Epithelial cell of prostate (primary cell): Measurements from ENCODE around the gene C4B.
"Not testable (repeated sequence)": the region's sequence is repeated elsewhere in the genome, so short reads cannot be mapped to it uniquely, and the experiment has no call there.

Experiments used
- DNase-seq: peaks from one replicate; pipeline ENCODE4 v3.0.0-alpha.2; 2011; ENCODE audit warnings: low read depth, low spot score
- H3K27ac ChIP-seq: fragments of 450-650 bp; 2 replicates; pipeline ENCODE4 v1.5.1; 2017; ENCODE audit warnings: mild to moderate bottlenecking

C4B gene

DNA sequence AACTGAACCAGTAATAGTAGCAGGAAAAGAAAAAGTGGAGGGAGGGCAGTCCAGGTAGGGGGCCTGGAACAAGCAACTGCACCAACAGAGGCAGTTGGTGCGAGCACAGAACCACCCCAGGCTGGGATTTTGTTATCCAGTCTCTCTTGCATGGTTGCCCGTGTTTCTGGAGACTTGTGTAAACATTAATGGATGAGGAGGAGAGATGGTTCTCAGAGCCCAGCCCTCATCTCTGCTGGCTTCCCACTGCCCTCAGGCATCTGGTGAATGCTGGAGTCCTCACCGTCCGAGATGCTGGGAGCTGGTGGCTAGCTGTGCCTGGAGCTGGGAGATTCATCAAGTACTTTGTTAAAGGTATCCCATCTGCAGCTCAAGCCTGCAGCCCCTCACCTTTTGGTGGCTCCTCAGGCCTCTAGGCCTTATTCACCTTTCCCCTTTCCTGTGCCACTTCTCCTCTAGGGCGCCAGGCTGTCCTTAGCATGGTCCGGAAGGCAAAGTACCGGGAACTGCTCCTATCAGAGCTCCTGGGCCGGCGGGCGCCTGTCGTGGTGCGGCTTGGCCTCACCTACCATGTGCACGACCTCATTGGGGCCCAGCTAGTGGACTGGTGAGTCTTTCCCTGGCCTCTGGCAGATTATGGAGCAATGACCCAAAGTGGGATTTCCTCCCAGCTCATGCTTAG is 34.3 kb upstream of the C4B start:
- DNase-seq: not testable (repeated sequence)

DNA sequence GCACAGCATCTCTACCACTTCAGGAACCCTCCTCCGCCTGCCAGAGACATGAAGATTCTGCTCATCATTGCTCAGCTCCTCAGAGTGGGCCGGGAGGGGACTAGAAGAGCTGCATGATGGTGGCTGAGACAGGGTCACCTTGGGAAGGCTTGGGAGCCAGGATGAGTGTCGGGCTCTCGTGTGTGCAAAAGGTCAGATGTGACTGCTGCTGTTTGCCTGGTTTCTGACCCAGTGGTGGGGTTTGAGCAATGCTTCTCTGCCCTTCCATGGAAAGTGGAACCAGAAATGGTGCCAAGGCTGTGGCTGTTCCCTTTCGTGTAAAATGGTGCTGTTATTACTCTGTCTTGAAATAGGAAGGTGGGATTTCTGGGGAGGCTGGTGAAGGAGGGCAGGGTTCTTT is 33.6 kb upstream of the C4B start:
- DNase-seq: not testable (repeated sequence)

More for the DNA sequence above, 34.3 kb upstream of the C4B start:
- not testable (repeated sequence) for H3K27ac ChIP-seq

DNA sequence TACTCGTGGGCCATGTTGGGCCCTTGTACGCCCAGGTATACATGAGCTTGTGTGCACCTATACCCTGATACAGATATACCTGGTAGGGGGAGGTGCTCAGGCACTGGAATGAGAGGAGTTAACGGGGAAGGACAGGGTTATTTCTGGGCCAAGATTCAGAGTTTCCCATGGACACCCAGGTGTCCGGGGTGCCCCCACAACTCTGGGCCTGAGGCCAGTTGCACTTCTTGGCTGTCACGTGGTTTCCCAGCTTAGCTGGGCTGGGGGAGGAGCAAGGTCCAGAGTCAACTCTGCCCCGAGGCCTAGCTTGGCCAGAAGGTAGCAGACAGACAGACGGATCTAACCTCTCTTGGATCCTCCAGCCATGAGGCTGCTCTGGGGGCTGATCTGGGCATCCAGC is 32.9 kb upstream of the C4B start, which contains the start of gene C4A:
Gene C4A (plus strand): TSS at position 314 of the 400 bp plus-strand sequence. CDS start 51 bp downstream, at position 365.
- DNase-seq, H3K27ac ChIP-seq: not testable (repeated sequence)

More for the DNA sequence above, 33.6 kb upstream of the C4B start:
- not testable (repeated sequence) for H3K27ac ChIP-seq

DNA sequence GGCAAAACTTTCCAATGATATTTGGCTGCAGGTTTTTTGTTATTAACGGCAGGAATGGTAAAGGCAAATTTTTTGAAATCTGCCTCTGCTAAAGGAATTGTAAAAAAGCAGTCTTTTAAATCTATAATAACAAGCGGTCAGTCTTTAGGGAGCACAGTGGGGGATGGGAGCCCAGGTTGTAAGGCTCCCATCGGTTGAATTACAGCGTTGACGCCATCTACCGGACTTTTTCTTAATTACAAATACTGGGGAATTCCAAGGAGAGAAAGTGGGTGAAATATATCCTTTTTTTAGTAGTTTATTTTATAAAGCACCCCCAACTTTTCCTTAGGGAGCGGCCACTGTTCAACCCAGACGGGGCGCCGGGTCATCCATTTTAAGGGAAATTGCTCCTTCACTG is 25.2 kb upstream of the C4B start:
- not testable (repeated sequence) for DNase-seq

DNA sequence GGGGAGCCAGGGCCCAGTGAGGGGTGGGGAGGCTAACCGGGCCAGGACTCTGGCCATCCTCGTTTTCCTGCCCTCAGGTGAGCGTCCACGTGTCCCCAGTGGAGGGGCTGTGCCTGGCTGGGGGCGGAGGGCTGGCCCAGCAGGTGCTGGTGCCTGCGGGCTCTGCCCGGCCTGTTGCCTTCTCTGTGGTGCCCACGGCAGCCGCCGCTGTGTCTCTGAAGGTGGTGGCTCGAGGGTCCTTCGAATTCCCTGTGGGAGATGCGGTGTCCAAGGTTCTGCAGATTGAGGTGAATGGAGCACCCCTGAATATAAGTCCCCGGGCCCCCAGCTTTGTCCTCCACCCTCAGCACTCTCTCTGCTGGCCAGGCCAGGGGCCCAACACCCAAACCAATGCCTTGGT is 20.2 kb upstream of the C4B start:
- DNase-seq, H3K27ac ChIP-seq: not testable (repeated sequence)

More for the DNA sequence above, 25.2 kb upstream of the C4B start:
- not testable (repeated sequence) for H3K27ac ChIP-seq

DNA sequence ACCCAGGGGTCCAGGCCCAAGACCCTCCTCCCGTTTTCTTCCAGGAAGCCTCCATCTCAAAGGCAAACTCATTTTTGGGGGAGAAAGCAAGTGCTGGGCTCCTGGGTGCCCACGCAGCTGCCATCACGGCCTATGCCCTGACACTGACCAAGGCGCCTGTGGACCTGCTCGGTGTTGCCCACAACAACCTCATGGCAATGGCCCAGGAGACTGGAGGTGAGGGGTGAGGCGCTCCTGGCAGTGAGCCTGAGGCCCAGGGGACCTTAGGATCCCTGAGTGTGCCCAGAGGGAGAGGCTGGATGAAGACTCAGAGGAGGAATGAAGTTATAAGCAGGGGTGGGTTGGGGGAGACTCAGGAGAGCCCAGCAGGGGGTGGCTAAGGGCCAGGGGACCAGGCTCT is 18.2 kb upstream of the C4B start:
- H3K27ac ChIP-seq, DNase-seq: not testable (repeated sequence)

DNA sequence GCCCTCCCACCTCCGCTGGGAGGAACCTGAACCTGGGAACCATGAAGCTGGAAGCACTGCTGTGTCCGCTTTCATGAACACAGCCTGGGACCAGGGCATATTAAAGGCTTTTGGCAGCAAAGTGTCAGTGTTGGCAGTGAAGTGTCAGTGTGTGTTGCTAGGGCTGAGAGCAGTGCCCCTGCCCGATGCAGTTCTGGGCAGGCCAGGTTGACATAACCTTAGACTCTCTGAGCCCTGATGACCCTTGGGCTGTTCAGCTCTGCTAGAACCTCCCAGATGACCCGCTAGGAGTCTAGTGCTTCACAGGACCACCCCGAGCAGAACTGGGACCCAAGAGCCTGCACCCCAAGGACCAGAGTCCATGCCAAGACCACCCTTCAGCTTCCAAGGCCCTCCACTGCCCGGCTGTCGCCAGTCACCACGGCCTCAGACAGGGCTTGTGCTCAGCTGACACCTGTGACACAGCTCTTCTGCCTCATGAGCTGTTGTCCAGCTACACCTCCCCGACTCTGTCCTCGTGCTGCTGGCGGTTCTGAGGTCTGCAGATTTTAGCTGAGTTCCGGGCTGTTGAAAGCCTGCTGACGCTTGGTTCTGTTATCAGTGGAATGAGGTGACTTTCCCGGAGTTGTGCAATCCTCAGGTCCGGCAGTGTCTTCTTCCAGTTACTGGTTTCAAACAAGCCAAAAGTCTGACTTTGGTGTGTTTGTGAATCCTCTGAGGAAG is 11.9 kb upstream of the C4B start:
- not testable (repeated sequence) for DNase-seq, H3K27ac ChIP-seq

DNA sequence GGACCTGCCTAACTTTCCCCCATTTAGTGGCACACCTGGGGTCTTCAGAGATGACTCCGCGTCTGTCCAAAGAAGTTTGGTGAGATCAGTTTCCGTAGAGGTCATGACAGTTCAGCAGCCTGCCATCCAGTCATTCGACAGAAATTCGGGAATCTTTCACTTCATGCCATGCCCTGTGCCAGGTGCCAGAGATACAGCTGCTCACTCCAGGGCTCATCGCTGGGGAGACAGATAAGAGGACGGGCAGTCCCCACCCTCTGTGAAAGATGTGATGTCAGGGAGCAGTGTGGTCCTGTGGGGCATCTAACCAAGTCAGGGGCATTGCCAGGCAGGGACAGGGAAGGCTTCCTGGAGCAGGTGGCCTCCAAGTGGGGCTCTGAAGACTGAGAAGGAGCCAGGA is 11.3 kb upstream of the C4B start:
- not testable (repeated sequence) for H3K27ac ChIP-seq

DNA sequence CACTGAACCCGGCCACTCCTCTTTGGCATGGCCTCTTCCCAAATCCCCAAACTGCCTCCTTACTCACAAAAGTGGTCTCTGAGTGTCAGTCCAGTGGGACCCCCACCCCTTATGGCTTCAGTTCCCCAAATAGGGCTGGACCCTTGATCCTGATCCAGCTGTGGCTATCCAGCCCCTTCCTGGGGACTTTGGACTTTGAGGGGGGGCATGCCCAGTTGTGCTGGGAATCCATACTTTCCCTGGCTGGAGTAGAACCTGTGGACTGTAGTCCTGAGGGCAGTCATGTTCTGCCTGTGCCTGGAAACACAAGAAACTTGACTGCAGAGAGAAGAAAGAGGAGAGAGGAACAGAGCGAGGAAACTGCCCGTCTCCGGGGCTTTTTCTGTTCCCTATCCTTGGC is 10.2 kb upstream of the C4B start:
- DNase-seq, H3K27ac ChIP-seq: not testable (repeated sequence)

More for the DNA sequence above, 11.3 kb upstream of the C4B start:
- DNase-seq: not testable (repeated sequence)

DNA sequence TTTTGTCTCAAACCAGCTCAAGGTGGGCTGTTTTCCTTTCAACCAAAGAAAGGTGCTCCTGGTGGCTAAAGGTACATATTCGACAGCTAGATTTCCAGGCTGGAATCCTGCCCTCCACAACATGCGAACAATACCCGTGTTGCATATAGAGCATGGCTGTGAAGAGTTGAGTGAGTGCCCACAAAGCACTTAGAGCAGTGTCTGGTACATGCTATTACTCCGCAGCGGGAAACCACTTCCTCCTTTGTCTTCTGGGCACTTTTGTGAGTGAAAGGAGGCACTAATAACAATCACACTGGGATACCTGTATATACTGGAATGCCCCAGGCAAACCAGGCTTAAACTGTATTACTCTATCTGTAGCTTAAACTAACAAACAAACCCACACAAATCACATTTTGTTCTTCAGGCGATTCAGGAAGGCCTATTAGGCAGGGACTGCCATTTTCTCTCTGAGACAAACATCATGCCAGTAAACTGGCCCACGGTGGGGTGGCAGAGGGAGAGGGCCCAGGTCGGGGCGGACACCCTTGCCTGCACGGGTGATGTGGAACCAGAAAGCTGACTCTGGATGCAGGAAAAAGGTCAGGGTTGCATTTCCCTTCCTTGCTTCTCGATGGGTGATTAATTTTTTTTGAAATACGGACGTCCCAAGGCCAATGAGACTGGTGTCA is 9.6 kb upstream of the C4B start:
- H3K27ac ChIP-seq, DNase-seq: not testable (repeated sequence)

DNA sequence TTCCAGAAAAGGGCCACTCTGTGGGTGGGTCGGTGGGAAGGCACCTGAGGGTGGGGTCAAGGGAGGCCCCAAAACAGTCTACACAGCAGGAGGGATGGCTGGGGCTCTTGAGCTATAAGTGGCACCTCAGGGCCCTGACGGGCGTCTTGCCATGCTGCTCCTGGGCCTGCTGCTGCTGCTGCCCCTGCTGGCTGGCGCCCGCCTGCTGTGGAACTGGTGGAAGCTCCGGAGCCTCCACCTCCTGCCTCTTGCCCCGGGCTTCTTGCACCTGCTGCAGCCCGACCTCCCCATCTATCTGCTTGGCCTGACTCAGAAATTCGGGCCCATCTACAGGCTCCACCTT is 9.1 kb upstream of the C4B start:
- not testable (repeated sequence) for DNase-seq, H3K27ac ChIP-seq

DNA sequence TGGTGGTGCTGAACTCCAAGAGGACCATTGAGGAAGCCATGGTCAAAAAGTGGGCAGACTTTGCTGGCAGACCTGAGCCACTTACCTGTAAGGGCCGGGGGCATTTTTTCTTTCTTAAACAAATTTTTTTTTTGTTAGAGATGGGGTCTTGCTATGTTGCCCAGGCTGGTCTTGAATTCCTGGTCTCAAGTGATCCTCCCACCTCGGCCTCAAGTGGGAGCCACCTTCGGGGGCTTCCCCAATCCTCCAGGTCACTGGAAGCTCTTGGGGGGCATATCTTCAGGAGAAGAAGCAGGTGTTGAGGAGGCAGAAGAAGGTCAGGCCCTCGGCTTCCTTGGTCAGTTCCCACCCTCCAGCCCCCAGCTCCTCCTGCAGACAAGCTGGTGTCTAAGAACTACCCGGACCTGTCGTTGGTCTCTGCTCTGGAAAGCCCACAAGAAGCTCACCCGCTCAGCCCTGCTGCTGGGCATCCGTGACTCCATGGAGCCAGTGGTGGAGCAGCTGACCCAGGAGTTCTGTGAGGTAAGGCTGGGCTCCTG is 8.5 kb upstream of the C4B start:
- not testable (repeated sequence) for H3K27ac ChIP-seq, DNase-seq

DNA sequence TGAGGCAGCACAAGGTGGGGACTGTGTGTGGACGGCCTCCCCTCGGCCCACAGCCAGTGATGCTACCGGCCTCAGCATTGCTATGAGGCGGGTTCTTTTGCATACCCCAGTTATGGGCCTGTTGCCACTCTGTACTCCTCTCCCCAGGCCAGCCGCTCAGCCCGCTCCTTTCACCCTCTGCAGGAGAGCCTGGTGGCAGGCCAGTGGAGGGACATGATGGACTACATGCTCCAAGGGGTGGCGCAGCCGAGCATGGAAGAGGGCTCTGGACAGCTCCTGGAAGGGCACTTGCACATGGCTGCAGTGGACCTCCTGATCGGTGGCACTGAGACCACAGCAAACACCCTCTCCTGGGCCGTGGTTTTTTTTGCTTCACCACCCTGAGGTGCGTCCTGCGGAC is 7.5 kb upstream of the C4B start:
- not testable (repeated sequence) for DNase-seq, H3K27ac ChIP-seq

DNA sequence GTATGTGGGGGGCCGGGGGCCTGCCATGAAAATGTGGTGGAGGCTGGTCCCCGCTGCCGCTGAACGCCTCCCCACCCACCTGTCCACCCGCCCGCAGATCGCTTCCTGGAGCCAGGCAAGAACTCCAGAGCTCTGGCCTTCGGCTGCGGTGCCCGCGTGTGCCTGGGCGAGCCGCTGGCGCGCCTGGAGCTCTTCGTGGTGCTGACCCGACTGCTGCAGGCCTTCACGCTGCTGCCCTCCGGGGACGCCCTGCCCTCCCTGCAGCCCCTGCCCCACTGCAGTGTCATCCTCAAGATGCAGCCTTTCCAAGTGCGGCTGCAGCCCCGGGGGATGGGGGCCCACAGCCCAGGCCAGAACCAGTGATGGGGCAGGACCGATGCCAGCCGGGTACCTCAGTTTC is 6.6 kb upstream of the C4B start:
- not testable (repeated sequence) for H3K27ac ChIP-seq, DNase-seq

DNA sequence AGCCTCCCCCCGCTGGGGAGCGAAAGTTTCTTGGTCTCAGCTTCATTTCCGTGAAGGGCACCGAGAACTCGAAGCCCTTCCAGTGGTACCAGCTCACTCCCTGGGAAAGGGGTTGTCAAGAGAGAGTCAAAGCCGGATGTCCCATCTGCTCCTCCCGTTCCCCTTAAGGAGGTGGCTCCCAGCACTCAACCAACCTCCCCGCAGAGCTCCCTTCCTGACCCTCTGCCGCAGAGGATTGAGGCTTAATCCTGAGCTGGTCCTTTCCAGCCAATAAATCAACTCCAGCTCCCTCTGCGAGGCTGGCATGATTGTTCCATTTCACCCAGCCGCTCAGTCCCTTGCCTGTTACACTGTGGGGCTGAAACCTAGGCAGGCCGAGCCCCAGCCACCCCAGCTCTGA is 6.0 kb upstream of the C4B start:
- not testable (repeated sequence) for H3K27ac ChIP-seq, DNase-seq

DNA sequence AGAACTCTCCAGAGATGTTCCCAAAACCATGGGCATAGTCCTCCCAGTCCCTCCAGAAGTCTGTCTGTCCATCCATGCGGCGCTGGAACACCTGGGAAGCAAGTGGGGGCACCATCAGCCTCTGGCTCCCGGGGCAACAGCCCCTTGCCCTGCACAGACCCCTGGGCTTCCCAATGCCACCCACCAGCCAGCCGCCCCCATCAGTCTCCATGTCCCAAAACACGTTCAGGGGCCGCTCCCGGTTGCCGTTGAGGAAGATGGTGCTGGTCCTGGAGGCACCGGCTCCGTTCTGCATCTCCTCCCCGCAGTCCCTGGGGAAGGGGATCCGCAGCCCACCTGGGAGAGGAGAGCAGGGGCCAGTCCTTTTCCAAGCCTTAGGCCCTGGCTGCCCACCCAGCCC is 5.1 kb upstream of the C4B start:
- not testable (repeated sequence) for DNase-seq

DNA sequence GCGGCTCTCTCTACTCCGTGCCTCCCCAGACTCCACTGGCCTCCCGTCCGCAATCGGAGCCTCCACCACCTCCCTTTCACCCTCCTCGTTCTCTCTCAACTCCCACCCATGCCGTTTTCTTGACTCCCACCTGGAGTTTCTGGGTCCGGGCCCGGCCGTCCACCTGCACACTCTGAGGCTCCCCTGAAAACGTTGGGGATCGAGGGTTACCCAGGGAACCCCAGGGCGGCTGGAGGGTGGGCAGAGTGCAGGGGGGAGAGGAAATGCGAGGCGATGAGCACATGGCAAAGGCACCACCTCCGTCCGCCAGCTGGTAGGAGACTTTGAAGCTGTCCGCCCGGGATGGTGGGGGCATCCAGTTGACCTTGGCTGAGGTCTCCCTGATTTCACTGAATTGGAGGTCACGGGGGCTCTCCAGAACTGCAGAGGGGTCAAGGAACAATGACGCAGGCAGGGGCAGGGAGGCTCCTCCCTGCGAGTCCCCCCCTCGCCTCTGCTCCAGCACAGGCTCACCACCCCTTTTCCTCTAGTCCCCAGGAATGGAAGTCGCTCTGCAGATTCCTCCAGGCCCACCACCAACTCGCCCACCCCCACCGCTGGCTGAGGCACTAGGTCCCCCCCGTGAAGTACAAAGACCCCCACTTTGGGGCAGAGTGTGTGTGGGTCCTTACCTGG is 3.6 kb upstream of the C4B start:
- not testable (repeated sequence) for DNase-seq, H3K27ac ChIP-seq

More for the DNA sequence above, 5.1 kb upstream of the C4B start:
- not testable (repeated sequence) for H3K27ac ChIP-seq

DNA sequence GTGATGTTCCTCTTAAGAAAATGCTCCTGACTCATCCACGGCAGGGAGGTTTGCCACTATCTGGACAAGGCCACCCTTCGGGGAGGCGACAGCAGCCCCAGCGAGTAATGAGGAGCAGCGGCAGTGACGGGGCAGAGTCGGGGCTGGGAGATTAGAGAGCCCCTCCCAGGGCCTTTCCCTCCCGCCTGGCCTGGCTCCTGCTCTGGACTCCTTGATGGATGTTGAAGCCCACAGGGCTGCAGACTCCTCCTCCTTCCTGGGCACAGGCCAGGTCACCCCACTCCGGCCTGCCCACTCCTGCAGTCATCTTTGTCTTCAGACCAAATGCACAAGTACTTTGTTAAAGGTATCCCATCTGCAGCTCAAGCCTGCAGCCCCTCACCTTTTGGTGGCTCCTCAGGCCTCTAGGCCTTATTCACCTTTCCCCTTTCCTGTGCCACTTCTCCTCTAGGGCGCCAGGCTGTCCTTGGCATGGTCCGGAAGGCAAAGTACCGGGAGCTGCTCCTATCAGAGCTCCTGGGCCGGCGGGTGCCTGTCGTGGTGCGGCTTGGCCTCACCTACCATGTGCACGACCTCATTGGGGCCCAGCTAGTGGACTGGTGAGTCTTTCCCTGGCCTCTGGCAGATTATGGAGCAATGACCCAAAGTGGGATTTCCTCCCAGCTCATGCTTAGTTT is 1.5 kb upstream of the C4B start:
- DNase-seq, H3K27ac ChIP-seq: not testable (repeated sequence)

DNA sequence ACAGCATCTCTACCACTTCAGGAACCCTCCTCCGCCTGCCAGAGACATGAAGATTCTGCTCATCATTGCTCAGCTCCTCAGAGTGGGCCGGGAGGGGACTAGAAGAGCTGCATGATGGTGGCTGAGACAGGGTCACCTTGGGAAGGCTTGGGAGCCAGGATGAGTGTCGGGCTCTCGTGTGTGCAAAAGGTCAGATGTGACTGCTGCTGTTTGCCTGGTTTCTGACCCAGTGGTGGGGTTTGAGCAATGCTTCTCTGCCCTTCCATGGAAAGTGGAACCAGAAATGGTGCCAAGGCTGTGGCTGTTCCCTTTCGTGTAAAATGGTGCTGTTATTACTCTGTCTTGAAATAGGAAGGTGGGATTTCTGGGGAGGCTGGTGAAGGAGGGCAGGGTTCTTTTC is 857 bp upstream of the C4B start:
- DNase-seq: not testable (repeated sequence)

DNA sequence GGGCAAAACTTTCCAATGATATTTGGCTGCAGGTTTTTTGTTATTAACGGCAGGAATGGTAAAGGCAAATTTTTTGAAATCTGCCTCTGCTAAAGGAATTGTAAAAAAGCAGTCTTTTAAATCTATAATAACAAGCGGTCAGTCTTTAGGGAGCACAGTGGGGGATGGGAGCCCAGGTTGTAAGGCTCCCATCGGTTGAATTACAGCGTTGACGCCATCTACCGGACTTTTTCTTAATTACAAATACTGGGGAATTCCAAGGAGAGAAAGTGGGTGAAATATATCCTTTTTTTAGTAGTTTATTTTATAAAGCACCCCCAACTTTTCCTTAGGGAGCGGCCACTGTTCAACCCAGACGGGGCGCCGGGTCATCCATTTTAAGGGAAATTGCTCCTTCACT is 7.5 kb downstream of the C4B start:
- H3K27ac ChIP-seq, DNase-seq: not testable (repeated sequence)

More for the DNA sequence above, 857 bp upstream of the C4B start:
- H3K27ac ChIP-seq: not testable (repeated sequence)
